PC-3 (cell line): ENCODE measurements around the gene SERPINB5. TPM values are rescaled to one million over a fixed set of nuclear protein-coding genes. Genes with fewer than 3 reads are reported as not detected.
A peak's percentile ranks its signal among the peaks of the same experiment; 100 is the strongest.

Experiments
- ATAC-seq: fragments of 200-7000 bp; cut with Tn5 transposase; 2 replicates; pipeline ENCODE4 v1.9.1; 2020; ENCODE audit warnings: mild to moderate bottlenecking, moderate library complexity
- BruUV-seq: library from RNA; stranded (reverse); fragments of 400-500 nt; replicated peaks from 2 replicates; lab custom pipeline; 2021; lab: Mats Ljungman, UMichigan
- CTCF ChIA-PET: fragments of 300-600 bp; sonication (Branson Sonifier 250); formaldehyde crosslinking; loops from one replicate; lab custom pipeline; 2022; ENCODE audit warnings: antibody characterized with exemption; lab: Charles Lee
- POLR2A ChIA-PET: fragments of 300-600 bp; sonication (Branson Sonifier 250); formaldehyde crosslinking; loops from one replicate; lab custom pipeline; 2022; ENCODE audit warnings: antibody characterized with exemption; ENCODE audit not compliant: unreplicated experiment; lab: Charles Lee
- DNase-seq: peaks from one replicate; pipeline ENCODE4 v3.0.0-alpha.2; 2015
- H2AFZ ChIP-seq: fragments of 300-600 bp; sonication (generic); 2 replicates; pipeline ENCODE4 v1.6.0; 2016; ENCODE audit warnings: antibody characterized with exemption, low read length
- H3F3A ChIP-seq: fragments of 300-600 bp; sonication (generic); one replicate; pipeline ENCODE4 v1.6.0; 2017; ENCODE audit warnings: antibody characterized with exemption, low read length, control low read depth, mild to moderate bottlenecking; ENCODE audit not compliant: unreplicated experiment
- H3K27ac ChIP-seq: fragments of 300-600 bp; sonication (generic); 2 replicates; pipeline ENCODE4 v1.5.1; 2016; ENCODE audit warnings: mild to moderate bottlenecking, low read length
- H3K27me3 ChIP-seq: fragments of 300-600 bp; sonication (generic); 2 replicates; pipeline ENCODE4 v1.6.1; 2016; ENCODE audit warnings: low read length, mixed read lengths
- H3K36me3 ChIP-seq: fragments of 300-600 bp; sonication (generic); 2 replicates; pipeline ENCODE4 v1.6.1; 2016; ENCODE audit warnings: low read depth, mixed run types, low read length, mixed read lengths
- H3K4me1 ChIP-seq: fragments of 300-600 bp; sonication (generic); 2 replicates; pipeline ENCODE4 v1.5.1; 2016; ENCODE audit warnings: low read length; ENCODE audit not compliant: insufficient read depth
- H3K4me2 ChIP-seq: fragments of 300-600 bp; sonication (generic); 2 replicates; pipeline ENCODE4 v1.6.0; 2016; ENCODE audit warnings: low read length
- H3K4me3 ChIP-seq: fragments of 300-600 bp; sonication (generic); 2 replicates; pipeline ENCODE4 v1.5.1; 2016; ENCODE audit warnings: mild to moderate bottlenecking, low read length, mixed read lengths
- H3K79me2 ChIP-seq: fragments of 300-600 bp; sonication (generic); 2 replicates; pipeline ENCODE4 v1.6.1; 2017; ENCODE audit warnings: low read length, mixed read lengths
- H3K9ac ChIP-seq: fragments of 300-600 bp; sonication (generic); 2 replicates; pipeline ENCODE4 v1.6.0; 2016; ENCODE audit warnings: mild to moderate bottlenecking, low read length
- H3K9me2 ChIP-seq: fragments of 300-600 bp; sonication (generic); replicated peaks from 2 replicates; pipeline ENCODE4 v1.6.1; 2016; ENCODE audit warnings: mixed run types, low read length, mixed read lengths
- H3K9me3 ChIP-seq: fragments of 300-600 bp; sonication (generic); 2 replicates; pipeline ENCODE4 v1.6.1; 2016; ENCODE audit warnings: low read length, mixed read lengths
- H4K20me1 ChIP-seq: fragments of 300-600 bp; sonication (generic); 2 replicates; pipeline ENCODE4 v1.6.1; 2016; ENCODE audit warnings: low read length, mixed read lengths
- EZH2 ChIP-seq: fragments of 300-600 bp; sonication (generic); IDR thresholded peaks from one replicate; pipeline ENCODE4 v1.6.1; 2017; ENCODE audit warnings: antibody characterized with exemption, mild to moderate bottlenecking, low read length; ENCODE audit not compliant: unreplicated experiment
- EZH2phosphoT487 ChIP-seq: fragments of 300-600 bp; sonication (generic); IDR thresholded peaks from 2 replicates; pipeline ENCODE4 v1.6.1; 2018; ENCODE audit warnings: mild to moderate bottlenecking, antibody characterized with exemption, low read length, borderline replicate concordance
- intact Hi-C: fragments of 100-400 bp; cut with micrococcal nuclease; formaldehyde crosslinking; loops from 2 replicates; pipeline ENCODE4 v1.9.0; 2023
- total RNA-seq: library from RNA; depleted of rRNA; stranded (reverse); fragments of >200 nt; gene quantifications from 2 replicates; pipeline ENCODE4 v1.2.3, GENCODE V29; 2014
- TF ChIP-seq, protein P1 (sequence below): fragments of 300-600 bp; sonication (generic); conservative IDR thresholded peaks from 2 replicates; pipeline ENCODE4 v1.5.1; 2017; ENCODE audit warnings: antibody characterized with exemption, low read depth, mild to moderate bottlenecking, low read length

SERPINB5 gene
- total RNA-seq, 1 experiment from 2014 or later: 104 TPM

DNA sequence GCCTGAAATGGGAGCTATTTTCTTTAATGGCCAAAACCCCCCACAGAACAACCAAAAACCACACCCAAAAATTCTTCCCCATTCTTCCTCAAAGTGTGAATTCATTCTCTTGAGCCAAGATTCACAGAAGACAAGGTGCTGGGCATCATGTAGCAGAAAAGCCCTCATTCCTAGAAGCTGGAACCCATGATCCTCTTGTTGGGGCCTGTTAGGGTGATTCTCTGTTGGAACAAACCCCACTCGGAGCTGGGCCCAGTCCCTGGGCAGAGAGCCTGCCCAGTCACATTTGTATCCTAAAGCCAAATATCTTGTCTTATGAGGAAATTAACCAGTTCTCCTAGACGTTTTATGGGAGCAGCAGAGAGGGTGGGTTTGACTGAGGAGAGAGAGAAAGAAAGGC is 31.7 kb upstream of the SERPINB5 start:
- ChIA-PET CTCF (no interaction called here), POLR2A (interaction anchor here (0.7 to 1.1 kb wide), 2 partner anchors 27 to 32 kb away, joined by 6 to 9 read pairs; partner anchors contain the start of gene SERPINB5)
- Histone ChIP-seq H3K79me2 (no peaks in the 10 kb centered on the region), H3K4me2 (0 out of 2 replicates have a peak overlapping the region, but pooled peaks have one; percentile 3), H3K27ac (peak overlapping the region; percentile 81), H3K9ac (no peak overlapping the region; the same call in 1 of the 2 replicates), H3K4me3 (no peak overlapping the region), H3K36me3 (no peaks in the 10 kb centered on the region), H4K20me1 (no peaks in the 10 kb centered on the region), H3F3A (no peaks in the 10 kb centered on the region), H3K27me3 (no peaks in the 10 kb centered on the region), H3K9me2 (no peaks in the 10 kb centered on the region), H2AFZ (no peak overlapping the region), H3K4me1 (peaks cover 25% of the 10 kb centered on the region), H3K9me3 (no peaks in the 10 kb centered on the region)
- no TSS peak for BruUV-seq
- no peak for ATAC-seq
- intact Hi-C loops: no loop called here
- no peak for DNase-seq
- TF ChIP-seq, protein P1, sequence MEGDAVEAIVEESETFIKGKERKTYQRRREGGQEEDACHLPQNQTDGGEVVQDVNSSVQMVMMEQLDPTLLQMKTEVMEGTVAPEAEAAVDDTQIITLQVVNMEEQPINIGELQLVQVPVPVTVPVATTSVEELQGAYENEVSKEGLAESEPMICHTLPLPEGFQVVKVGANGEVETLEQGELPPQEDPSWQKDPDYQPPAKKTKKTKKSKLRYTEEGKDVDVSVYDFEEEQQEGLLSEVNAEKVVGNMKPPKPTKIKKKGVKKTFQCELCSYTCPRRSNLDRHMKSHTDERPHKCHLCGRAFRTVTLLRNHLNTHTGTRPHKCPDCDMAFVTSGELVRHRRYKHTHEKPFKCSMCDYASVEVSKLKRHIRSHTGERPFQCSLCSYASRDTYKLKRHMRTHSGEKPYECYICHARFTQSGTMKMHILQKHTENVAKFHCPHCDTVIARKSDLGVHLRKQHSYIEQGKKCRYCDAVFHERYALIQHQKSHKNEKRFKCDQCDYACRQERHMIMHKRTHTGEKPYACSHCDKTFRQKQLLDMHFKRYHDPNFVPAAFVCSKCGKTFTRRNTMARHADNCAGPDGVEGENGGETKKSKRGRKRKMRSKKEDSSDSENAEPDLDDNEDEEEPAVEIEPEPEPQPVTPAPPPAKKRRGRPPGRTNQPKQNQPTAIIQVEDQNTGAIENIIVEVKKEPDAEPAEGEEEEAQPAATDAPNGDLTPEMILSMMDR: no peak
- TF ChIP-seq EZH2: no peak
- TF ChIP-seq EZH2phosphoT487: no peak

GRCh38 chr18:63446266-63446665 is 30.5 kb upstream of the SERPINB5 start:
- Histone ChIP-seq H3K4me3 (no peak overlapping the region), H3K4me2 (no peak overlapping the region), H2AFZ (no peak overlapping the region), H3K27ac (no peak overlapping the region), H3K36me3 (no peaks in the 10 kb centered on the region), H3K27me3 (no peaks in the 10 kb centered on the region), H4K20me1 (no peaks in the 10 kb centered on the region), H3K9ac (no peak overlapping the region), H3K9me2 (no peaks in the 10 kb centered on the region), H3K9me3 (no peaks in the 10 kb centered on the region), H3K79me2 (no peaks in the 10 kb centered on the region), H3K4me1 (peaks cover 21% of the 10 kb centered on the region), H3F3A (no peaks in the 10 kb centered on the region)
- POLR2A ChIA-PET: no interaction called here
- DNase-seq (no peak), ATAC-seq (no peak)
- TF ChIP-seq EZH2phosphoT487 (no peak), EZH2 (no peak)
- TF ChIP-seq, protein P1: no peak
- intact Hi-C loops: no loop called here
- BruUV-seq: no TSS peak
- CTCF ChIA-PET: interaction anchor here (0.7 kb wide), 1 partner anchor 1238 kb away, joined by 4 read pairs; no protein-coding TSS in a partner anchor

DNA sequence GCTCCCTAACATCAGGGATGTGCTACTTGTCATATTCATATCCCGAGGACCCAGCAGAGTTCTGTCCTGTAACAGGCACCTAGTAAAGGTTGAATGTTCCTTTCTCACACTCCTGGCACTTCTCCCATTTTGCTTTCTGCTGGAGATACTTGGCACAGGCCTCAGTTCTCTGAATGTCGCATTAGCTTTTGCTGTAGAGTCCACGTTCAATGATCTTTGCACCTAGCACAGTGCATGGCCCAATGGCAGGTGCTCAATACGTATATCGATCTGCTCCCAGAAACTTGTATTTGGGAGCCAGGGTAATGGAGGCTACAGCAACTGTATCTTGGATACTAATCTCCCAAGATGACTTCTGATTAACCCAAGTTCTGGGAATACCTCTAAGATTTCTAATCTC is 29.7 kb upstream of the SERPINB5 start:
- Histone ChIP-seq H3K9me2 (no peaks in the 10 kb centered on the region), H3K4me2 (no peak overlapping the region), H3F3A (no peaks in the 10 kb centered on the region), H2AFZ (no peak overlapping the region), H3K27me3 (no peaks in the 10 kb centered on the region), H3K9ac (no peak overlapping the region), H3K36me3 (no peaks in the 10 kb centered on the region), H3K9me3 (no peaks in the 10 kb centered on the region), H3K4me1 (peaks cover 29% of the 10 kb centered on the region), H3K79me2 (no peaks in the 10 kb centered on the region), H3K4me3 (no peak overlapping the region), H3K27ac (no peak overlapping the region), H4K20me1 (no peaks in the 10 kb centered on the region)
- CTCF ChIA-PET: no interaction called here
- no TSS peak for BruUV-seq
- no peak for DNase-seq
- POLR2A ChIA-PET: no interaction called here
- intact Hi-C loops: no loop called here
- TF ChIP-seq EZH2phosphoT487 (no peak), EZH2 (no peak)
- TF ChIP-seq, protein P1: no peak
- no peak for ATAC-seq
